ENCODE results near the gene PLEKHB1.

DNA sequence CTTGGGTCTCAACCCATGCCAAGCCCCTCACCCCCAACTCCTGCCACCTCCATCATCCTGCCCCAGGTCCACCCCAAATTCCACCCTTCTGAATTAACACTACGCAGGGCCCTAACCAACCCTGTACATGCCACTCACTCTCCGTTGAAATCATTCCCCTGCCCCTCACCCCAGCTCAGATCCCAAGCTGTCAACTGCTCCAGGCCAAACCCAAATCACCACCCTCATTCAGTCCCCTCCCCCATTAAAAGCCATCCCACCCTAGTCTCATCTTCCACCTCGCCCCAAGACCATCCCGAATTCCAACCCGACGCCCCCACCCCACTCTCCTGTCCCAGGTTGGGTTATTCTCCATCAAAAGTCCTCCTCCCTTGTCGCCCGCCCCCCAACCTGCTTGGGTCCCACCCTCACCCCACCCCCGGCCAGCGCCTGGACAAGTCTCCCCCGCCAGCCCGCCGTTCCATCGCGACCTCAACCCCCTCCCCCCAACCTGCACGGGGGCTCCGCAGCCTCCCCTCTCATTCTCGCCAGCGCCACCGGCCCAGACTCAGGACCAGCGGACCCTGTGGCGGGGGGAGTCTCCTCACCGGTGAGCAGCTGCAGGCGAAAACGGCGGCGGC lies 48.9 kb upstream of the PLEKHB1 start:
- TF ChIP-seq, protein P1, sequence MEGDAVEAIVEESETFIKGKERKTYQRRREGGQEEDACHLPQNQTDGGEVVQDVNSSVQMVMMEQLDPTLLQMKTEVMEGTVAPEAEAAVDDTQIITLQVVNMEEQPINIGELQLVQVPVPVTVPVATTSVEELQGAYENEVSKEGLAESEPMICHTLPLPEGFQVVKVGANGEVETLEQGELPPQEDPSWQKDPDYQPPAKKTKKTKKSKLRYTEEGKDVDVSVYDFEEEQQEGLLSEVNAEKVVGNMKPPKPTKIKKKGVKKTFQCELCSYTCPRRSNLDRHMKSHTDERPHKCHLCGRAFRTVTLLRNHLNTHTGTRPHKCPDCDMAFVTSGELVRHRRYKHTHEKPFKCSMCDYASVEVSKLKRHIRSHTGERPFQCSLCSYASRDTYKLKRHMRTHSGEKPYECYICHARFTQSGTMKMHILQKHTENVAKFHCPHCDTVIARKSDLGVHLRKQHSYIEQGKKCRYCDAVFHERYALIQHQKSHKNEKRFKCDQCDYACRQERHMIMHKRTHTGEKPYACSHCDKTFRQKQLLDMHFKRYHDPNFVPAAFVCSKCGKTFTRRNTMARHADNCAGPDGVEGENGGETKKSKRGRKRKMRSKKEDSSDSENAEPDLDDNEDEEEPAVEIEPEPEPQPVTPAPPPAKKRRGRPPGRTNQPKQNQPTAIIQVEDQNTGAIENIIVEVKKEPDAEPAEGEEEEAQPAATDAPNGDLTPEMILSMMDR (IDR thresholded peaks at IDR 0.05) = no peak
- no peak for TF ChIP-seq POLR2A (IDR thresholded peaks at IDR 0.05)

Data from heart left ventricle (tissue), 13 donors.